HG03159 (cell line): Measurements from ENCODE around the gene EPSTI1.
"Not testable (repeated sequence)": the region's sequence is repeated elsewhere in the genome, so short reads cannot be mapped to it uniquely, and the experiment has no call there.

Source experiments
- ATAC-seq: cut with Tn5 transposase; IDR thresholded peaks from one replicate; pipeline ENCODE4 v1.9.1; 2021; ENCODE audit warnings: mild to moderate bottlenecking, moderate library complexity; ENCODE audit not compliant: unreplicated experiment

The EPSTI1 gene

GRCh38 chr13:43006893-43007631, 15.0 kb upstream of the EPSTI1 start:
- ATAC-seq: no peak

- ATAC-seq: no peak
Measured at GRCh38 chr13:43005460-43006236, 13.6 kb upstream of the EPSTI1 start.

- no peak for ATAC-seq
Measured at GRCh38 chr13:43003729-43004128, 11.7 kb upstream of the EPSTI1 start.

- ATAC-seq: no peak
Measured at GRCh38 chr13:43003010-43003409, 11.0 kb upstream of the EPSTI1 start.

GRCh38 chr13:43002021-43002420, 10.0 kb upstream of the EPSTI1 start:
- ATAC-seq: no peak

- ATAC-seq: no peak
Measured at GRCh38 chr13:43000676-43001075, 8.6 kb upstream of the EPSTI1 start.

- no peak for ATAC-seq
Measured at GRCh38 chr13:42999491-42999890, 7.5 kb upstream of the EPSTI1 start.

GRCh38 chr13:42997381-42997780, 5.3 kb upstream of the EPSTI1 start:
- no peak for ATAC-seq

- no peak for ATAC-seq
Measured at GRCh38 chr13:42996584-42996983, 4.5 kb upstream of the EPSTI1 start.

GRCh38 chr13:42994878-42995277, 2.8 kb upstream of the EPSTI1 start:
- no peak for ATAC-seq

- peak; percentile 4 for ATAC-seq
Measured at GRCh38 chr13:42992764-42993122, 702 bp upstream of the EPSTI1 start.

- not testable (repeated sequence) for ATAC-seq
Measured at GRCh38 chr13:42991233-42991897, 676 bp downstream of the EPSTI1 start.

- ATAC-seq: no peak
Measured at GRCh38 chr13:42990291-42991232, 1.5 kb downstream of the EPSTI1 start.

GRCh38 chr13:42986176-42986574, 5.9 kb downstream of the EPSTI1 start:
- ATAC-seq: no peak

GRCh38 chr13:42985312-42986175, 6.5 kb downstream of the EPSTI1 start:
- ATAC-seq: no peak

- ATAC-seq: no peak
Measured at GRCh38 chr13:42984691-42985090, 7.3 kb downstream of the EPSTI1 start.

GRCh38 chr13:42984026-42984425, 8.0 kb downstream of the EPSTI1 start:
- ATAC-seq: no peak

GRCh38 chr13:42981853-42982252, 10.2 kb downstream of the EPSTI1 start:
- ATAC-seq: no peak

GRCh38 chr13:42981317-42981716, 10.7 kb downstream of the EPSTI1 start:
- no peak for ATAC-seq

GRCh38 chr13:42977219-42977659, 14.8 kb downstream of the EPSTI1 start:
- ATAC-seq: no peak
